HAP-1 (cell line): ENCODE results near the gene AGMAT.

Experiments
- DNase-seq, 2 experiments: peaks; one replicate each; pipeline ENCODE4 v3.0.0-alpha.2; 2016 to 2020; ENCODE audit warnings: low spot score in 2 of 2
- H3K27me3 ChIP-seq: fragments of 250-450 bp; sonication (Bioruptor Pico); 2 replicates; pipeline ENCODE4 v1.5.1; 2020; ENCODE audit warnings: low read depth, mild to moderate bottlenecking, moderate library complexity
- H3K36me3 ChIP-seq: fragments of 250-450 bp; sonication (Bioruptor Pico); replicated peaks from 2 replicates; pipeline ENCODE4 v1.5.1; 2020; ENCODE audit warnings: mild to moderate bottlenecking
- H3K4me1 ChIP-seq: fragments of 250-450 bp; sonication (Bioruptor Pico); 2 replicates; pipeline ENCODE4 v1.5.1; 2020; ENCODE audit warnings: mild to moderate bottlenecking
- H3K4me3 ChIP-seq: fragments of 250-450 bp; sonication (Bioruptor Pico); 2 replicates; pipeline ENCODE4 v1.5.1; 2020; ENCODE audit warnings: mild to moderate bottlenecking, moderate library complexity
- H3K9me3 ChIP-seq: fragments of 250-450 bp; sonication (Bioruptor Pico); 2 replicates; pipeline ENCODE4 v1.5.1; 2020; ENCODE audit warnings: mild to moderate bottlenecking, moderate library complexity
- in situ Hi-C: fragments of 300-500 bp; cut with MboI; formaldehyde crosslinking; loops from 3 replicates; pipeline ENCODE4 v1.14.3; 2020; ENCODE audit warnings: low sequenced_read_pairs, inconsistent platforms, mixed read lengths

Gene AGMAT

GRCh38 chr1:15584489-15585363 lies at the start of gene AGMAT:
Gene AGMAT (minus strand): TSS chr1:15585051. CDS start chr1:15584967, 84 bp downstream.
- Histone ChIP-seq H3K4me1 (no peaks in the 10 kb centered on the region), H3K4me3 (no peak within 1 kb of the TSS), H3K27me3 (no peaks in the 10 kb centered on the region), H3K36me3 (no peaks in the 10 kb centered on the region), H3K9me3 (no peaks in the 10 kb centered on the region)
- in situ Hi-C loops = no loop called here
- DNase-seq = no peak

DNA sequence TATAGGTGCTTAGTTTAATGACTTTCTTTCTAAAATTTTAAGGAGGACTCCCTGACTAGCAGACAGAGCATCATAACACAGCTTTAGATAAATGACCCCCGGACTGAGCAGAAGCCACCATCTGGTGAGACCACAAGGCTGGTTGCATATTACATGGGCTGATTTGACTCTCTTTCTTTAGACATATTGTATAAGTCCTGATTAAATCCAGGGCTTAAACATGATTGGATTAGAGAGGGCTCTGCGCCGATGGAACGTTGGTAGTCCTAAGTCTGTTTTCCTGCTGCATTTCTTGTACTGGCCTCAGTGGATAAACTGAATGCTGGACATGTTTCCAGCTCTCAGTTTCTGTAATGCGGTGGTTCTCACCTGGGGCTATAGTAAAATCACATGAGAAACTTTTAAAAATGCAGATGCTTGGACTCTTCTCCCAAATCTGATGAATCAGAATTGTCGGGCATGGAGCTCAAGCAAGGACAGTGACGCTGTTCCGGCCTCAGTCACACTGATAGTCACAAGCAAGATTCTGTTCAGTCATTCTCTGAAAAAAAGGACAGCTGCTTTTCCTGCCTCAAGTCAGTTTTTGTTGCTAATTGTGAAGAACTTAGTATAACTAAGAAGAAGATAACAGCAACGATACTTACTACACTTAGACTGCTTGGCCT lies 49.0 kb upstream of the AGMAT start:
- peaks cover 87% of the 10 kb centered on the region for H3K36me3 ChIP-seq
- in situ Hi-C loops = no loop called here
- DNase-seq = no peak

GRCh38 chr1:15628003-15628402 lies 43.2 kb upstream of the AGMAT start:
- in situ Hi-C loops = no loop called here
- peaks cover 60% of the 10 kb centered on the region for H3K36me3 ChIP-seq

More for the DNA sequence above, 49.0 kb upstream of the AGMAT start:
- no peaks in the 10 kb centered on the region for H3K9me3 ChIP-seq
- no peak overlapping the region for H3K4me3 ChIP-seq
- H3K27me3 ChIP-seq = no peaks in the 10 kb centered on the region
- H3K4me1 ChIP-seq = no peaks in the 10 kb centered on the region

DNA sequence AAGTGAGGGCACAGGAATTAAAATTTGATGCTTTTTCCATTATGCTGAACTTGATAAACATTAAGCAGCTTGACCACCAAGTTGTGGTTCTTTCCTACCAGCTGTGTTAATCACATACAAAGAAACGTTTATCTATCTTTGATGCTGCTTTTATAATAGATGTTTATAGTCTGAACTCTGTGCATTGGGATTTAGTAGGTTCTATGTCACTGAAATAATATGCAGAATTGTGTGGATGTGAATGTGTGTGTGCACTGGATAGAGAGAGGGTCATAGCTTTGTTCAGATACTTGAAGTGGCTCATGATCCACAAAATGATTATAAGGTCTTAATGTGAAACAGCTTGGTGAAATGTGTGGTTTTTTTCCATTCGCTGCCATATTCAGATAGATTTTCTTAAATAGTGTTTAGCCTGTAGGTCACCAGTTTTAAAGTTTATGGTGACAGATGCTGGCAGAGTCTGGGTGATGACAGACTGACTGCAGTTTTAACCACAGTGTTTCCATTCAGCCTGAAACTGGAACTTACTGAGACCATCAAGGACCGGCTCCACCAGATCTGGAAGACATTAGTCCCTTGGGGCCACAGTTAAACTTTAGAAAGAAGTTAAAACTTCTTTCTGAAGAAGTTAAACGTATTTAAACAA lies 42.6 kb upstream of the AGMAT start:
- Histone ChIP-seq H3K4me3 (no peak overlapping the region), H3K36me3 (peaks cover 57% of the 10 kb centered on the region), H3K27me3 (no peaks in the 10 kb centered on the region), H3K9me3 (no peaks in the 10 kb centered on the region), H3K4me1 (no peaks in the 10 kb centered on the region)
- DNase-seq = no peak
- in situ Hi-C loops = no loop called here

More at GRCh38 chr1:15628003-15628402, 43.2 kb upstream of the AGMAT start:
- no peak for DNase-seq
- Histone ChIP-seq H3K9me3 (no peaks in the 10 kb centered on the region), H3K4me3 (no peak overlapping the region), H3K27me3 (no peaks in the 10 kb centered on the region), H3K4me1 (no peaks in the 10 kb centered on the region)

GRCh38 chr1:15626269-15626950 lies 41.6 kb upstream of the AGMAT start:
- Histone ChIP-seq H3K36me3 (peaks cover 46% of the 10 kb centered on the region), H3K4me3 (no peak overlapping the region), H3K9me3 (no peaks in the 10 kb centered on the region), H3K27me3 (no peaks in the 10 kb centered on the region), H3K4me1 (no peaks in the 10 kb centered on the region)
- DNase-seq = no peak
- in situ Hi-C loops = no loop called here

DNA sequence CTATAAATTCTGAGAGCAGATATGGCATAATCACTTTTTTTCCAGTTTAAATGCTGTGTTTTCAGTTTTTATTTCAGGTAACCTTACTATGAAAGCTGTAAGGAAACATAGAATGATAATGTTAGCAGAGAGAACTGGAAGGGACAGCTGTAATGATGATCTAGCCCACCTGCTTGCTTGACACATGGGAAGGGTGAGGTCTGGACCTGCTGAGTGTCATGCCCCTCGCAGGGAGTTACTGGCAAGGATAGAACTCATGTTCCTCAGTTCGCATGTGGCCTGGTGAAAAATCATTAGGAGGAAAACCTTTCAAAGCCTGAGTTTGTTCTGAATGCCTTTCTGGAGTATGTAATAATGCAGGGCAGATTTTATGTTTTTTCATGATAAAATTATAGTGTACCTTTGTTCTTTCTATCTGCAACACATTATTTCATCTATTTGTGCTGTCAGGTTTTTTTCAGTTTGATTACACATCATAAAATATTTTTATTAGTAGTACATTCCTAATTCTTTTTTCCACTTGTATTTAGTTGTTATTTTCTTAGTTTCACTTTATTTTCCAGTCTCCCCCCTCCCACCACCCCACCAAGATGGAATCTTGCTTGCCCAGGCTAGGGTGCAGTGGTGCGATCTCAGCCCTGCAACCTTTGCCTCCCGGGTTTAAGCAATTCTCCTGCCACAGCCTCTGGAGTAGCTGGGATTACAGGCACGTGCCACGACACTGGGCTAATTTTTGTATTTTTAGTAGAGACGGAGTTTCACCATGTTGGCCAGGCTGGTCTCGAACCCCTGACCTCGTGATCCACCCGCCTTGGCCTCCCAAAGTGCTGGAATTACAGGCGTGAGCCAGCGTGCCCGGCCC lies 40.4 kb upstream of the AGMAT start:
- Histone ChIP-seq H3K4me1 (peaks cover 6% of the 10 kb centered on the region; the same call in 1 of the 2 replicates), H3K9me3 (no peaks in the 10 kb centered on the region), H3K36me3 (peaks cover 41% of the 10 kb centered on the region), H3K4me3 (no peak overlapping the region), H3K27me3 (no peaks in the 10 kb centered on the region)
- DNase-seq = no peak
- in situ Hi-C loops = no loop called here

DNA sequence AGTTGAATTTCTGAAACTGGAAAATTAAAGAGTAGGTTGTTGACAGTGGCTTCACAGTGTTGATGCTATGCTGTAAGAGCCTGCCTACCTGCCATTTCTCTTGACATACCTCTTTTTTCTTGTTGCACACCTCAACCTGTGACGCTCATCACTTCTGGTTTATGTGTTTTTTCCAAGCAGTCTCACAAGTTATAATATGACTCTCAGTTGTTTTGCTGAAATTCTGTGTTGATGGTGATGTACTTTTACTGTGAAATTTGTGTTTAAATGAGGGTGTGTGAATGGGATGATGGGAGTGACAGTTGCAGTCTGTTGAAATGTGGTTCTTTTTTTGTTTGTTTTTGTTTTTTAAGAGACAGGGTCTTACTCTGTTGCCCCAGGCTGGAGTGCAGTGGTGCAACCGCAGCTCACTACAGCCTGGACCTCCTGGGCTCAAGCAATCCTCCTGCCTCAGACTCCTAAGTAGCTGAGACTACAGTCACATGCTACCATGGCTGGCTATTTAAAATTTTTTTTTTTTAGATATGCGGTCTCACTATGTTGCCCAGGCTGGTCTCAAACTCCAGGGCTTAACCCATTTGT lies 39.4 kb upstream of the AGMAT start:
- H3K4me1 ChIP-seq = peaks cover 13% of the 10 kb centered on the region; the same call in 1 of the 2 replicates
- in situ Hi-C loops = no loop called here
- no peaks in the 10 kb centered on the region for H3K9me3 ChIP-seq
- H3K36me3 ChIP-seq = peaks cover 34% of the 10 kb centered on the region
- no peaks in the 10 kb centered on the region for H3K27me3 ChIP-seq
- H3K4me3 ChIP-seq = no peak overlapping the region
- DNase-seq = no peak

DNA sequence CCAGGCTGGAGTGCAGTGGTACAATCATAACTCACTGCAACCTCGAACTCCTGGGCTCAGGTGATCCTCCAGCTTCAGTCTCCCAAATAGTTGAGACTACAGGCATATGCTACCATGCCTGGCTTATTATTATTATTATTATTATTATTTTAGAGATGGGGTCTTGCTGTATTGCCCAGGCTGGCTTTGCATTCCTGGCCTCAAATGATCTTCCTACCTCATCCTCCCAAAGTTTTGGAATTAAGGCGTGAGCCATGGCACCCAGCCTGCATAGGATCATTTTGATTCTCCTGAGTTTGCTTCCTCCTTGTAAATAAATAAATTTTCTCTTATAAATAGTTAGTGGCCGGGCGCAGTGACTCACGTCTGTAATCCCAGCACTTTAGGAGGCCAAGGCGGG lies 38.6 kb upstream of the AGMAT start:
- Histone ChIP-seq H3K4me1 (peaks cover 13% of the 10 kb centered on the region; the same call in 1 of the 2 replicates), H3K36me3 (peaks cover 27% of the 10 kb centered on the region), H3K27me3 (no peaks in the 10 kb centered on the region), H3K4me3 (no peak overlapping the region), H3K9me3 (no peaks in the 10 kb centered on the region)
- DNase-seq = no peak
- in situ Hi-C loops = no loop called here

- no peak for DNase-seq
- in situ Hi-C loops = no loop called here
- no peaks in the 10 kb centered on the region for H3K27me3 ChIP-seq
- no peak overlapping the region for H3K4me3 ChIP-seq
- peaks cover 21% of the 10 kb centered on the region for H3K36me3 ChIP-seq
- H3K9me3 ChIP-seq = no peaks in the 10 kb centered on the region
- peaks cover 13% of the 10 kb centered on the region; the same call in 1 of the 2 replicates for H3K4me1 ChIP-seq
Measured at GRCh38 chr1:15622712-15623373, 38.0 kb upstream of the AGMAT start.

DNA sequence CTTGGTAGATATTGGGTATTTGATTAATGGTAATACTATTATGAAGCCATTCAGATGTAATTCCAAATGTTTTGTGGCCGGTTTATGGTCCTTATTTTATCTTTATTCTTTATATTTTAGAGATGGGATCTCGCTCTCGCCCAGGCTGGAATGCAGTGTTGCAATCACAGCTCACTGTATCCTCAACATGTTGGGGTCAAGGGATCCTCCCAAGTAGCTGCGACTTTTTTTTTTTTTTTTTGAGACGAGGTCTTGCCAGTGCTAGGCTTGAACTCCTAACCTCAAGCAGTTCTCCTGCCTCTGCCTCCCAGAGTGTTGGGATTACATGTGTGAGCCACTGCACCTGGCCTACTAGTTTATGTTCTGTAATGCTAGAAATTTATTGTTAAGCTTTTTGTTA lies 37.1 kb upstream of the AGMAT start:
- H3K4me3 ChIP-seq = no peak overlapping the region
- in situ Hi-C loops = no loop called here
- H3K4me1 ChIP-seq = peaks cover 13% of the 10 kb centered on the region; the same call in 1 of the 2 replicates
- peaks cover 17% of the 10 kb centered on the region for H3K36me3 ChIP-seq
- H3K27me3 ChIP-seq = no peaks in the 10 kb centered on the region
- no peak for DNase-seq
- H3K9me3 ChIP-seq = no peaks in the 10 kb centered on the region

DNA sequence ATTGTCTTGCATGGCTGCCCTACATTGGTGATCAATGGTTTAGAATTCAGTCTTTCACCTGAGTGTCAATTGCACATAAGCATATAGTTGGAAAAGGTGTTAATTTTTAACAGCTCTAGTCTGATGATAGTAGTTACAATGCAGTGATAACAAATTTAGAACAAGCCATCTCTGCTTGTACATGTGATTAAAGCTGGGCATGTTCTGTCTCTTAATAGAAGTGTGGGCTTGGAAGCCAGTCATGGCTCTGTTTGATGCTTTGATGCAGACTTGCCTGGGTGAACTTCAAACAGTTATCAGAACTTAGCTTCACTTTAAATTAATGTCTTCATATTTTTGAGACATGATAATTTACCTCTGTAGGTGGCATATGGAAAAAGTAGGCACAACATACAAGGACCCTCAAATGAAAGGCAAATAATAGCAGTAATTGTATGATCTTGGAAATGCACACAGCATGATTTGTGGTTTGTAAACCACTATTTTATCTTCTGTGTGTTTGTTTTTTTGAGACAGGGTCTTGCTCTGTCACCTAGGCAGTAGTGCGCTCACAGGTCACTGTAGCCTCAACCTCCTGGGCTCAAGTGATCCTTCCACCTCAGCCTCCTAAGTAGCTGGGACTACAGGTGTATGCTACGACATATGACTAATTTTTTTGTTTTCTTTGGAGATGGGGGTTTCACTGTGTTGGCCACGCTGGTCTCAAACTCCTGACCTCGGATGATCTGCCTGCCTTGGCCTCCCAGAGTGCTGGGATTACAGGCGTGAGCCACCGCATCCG lies 36.2 kb upstream of the AGMAT start:
- DNase-seq = no peak
- peaks cover 10% of the 10 kb centered on the region for H3K36me3 ChIP-seq
- in situ Hi-C loops = no loop called here
- peaks cover 18% of the 10 kb centered on the region for H3K4me1 ChIP-seq
- no peak overlapping the region for H3K4me3 ChIP-seq
- H3K9me3 ChIP-seq = no peaks in the 10 kb centered on the region
- no peaks in the 10 kb centered on the region for H3K27me3 ChIP-seq
